ENCODE measurements around the gene ANKLE1. TPM values are rescaled to one million over a fixed set of nuclear protein-coding genes. Genes with fewer than 3 reads are reported as not detected.
A peak's percentile ranks its signal among the peaks of the same experiment; 100 is the strongest.

Gene ANKLE1
- total RNA-seq, 1 donor from 2014 or later, result 0.57 TPM

- Mint-ChIP-seq H3K9me3 (ENCODE audit: low read depth) (no peaks in the 10 kb centered on the region), H3K27ac (ENCODE audit: unreplicated experiment) (peak overlapping the region; percentile 10), H3K27me3 (ENCODE audit: low read depth) (no peaks in the 10 kb centered on the region), H3K4me1 (ENCODE audit: low read depth) (peaks cover 10% of the 10 kb centered on the region), H3K4me3 (ENCODE audit: unreplicated experiment) (no peak overlapping the region), H3K36me3 (ENCODE audit: low read depth) (peaks cover 9% of the 10 kb centered on the region)
- no peak for DNase-seq (ENCODE audit: low spot score)
- TF ChIP-seq CTCF (IDR thresholded peaks at IDR 0.05), result no peak
These were observed 40.2 kb downstream of the ANKLE1 start for GRCh38 chr19:17321655-17322489.

GRCh38 chr19:17322854-17323253 is 41.2 kb downstream of the ANKLE1 start:
- no peak for DNase-seq (ENCODE audit: low spot score)
- Mint-ChIP-seq H3K36me3 (ENCODE audit: low read depth) (peaks cover 8% of the 10 kb centered on the region), H3K4me1 (ENCODE audit: low read depth) (peaks cover 10% of the 10 kb centered on the region)

GRCh38 chr19:17323300-17323963 is 41.7 kb downstream of the ANKLE1 start:
- Mint-ChIP-seq H3K9me3 (ENCODE audit: low read depth) (no peaks in the 10 kb centered on the region), H3K4me3 (ENCODE audit: unreplicated experiment) (peak overlapping the region; percentile 22), H3K36me3 (ENCODE audit: low read depth) (peaks cover 7% of the 10 kb centered on the region), H3K27ac (ENCODE audit: unreplicated experiment) (no peak overlapping the region), H3K4me1 (ENCODE audit: low read depth) (peaks cover 10% of the 10 kb centered on the region), H3K27me3 (ENCODE audit: low read depth) (no peaks in the 10 kb centered on the region)
- no peak for DNase-seq (ENCODE audit: low spot score)
- no peak for TF ChIP-seq CTCF (IDR thresholded peaks at IDR 0.05)

More at GRCh38 chr19:17322854-17323253, 41.2 kb downstream of the ANKLE1 start:
- no peaks in the 10 kb centered on the region for H3K27me3 Mint-ChIP-seq (ENCODE audit: low read depth)
- no peaks in the 10 kb centered on the region for H3K9me3 Mint-ChIP-seq (ENCODE audit: low read depth)
- no peak overlapping the region for H3K4me3 Mint-ChIP-seq (ENCODE audit: unreplicated experiment)
- TF ChIP-seq CTCF (IDR thresholded peaks at IDR 0.05), result no peak
- no peak overlapping the region for H3K27ac Mint-ChIP-seq (ENCODE audit: unreplicated experiment)

- Mint-ChIP-seq H3K36me3 (ENCODE audit: low read depth) (peaks cover 7% of the 10 kb centered on the region), H3K4me3 (ENCODE audit: unreplicated experiment) (no peak overlapping the region), H3K27me3 (ENCODE audit: low read depth) (no peaks in the 10 kb centered on the region), H3K9me3 (ENCODE audit: low read depth) (no peaks in the 10 kb centered on the region), H3K4me1 (ENCODE audit: low read depth) (peaks cover 10% of the 10 kb centered on the region), H3K27ac (ENCODE audit: unreplicated experiment) (no peak overlapping the region)
- no peak for TF ChIP-seq CTCF (IDR thresholded peaks at IDR 0.05)
- DNase-seq (ENCODE audit: low spot score), result no peak
These were observed 42.2 kb downstream of the ANKLE1 start for GRCh38 chr19:17323964-17324332.

GRCh38 chr19:17324357-17325114 is 42.8 kb downstream of the ANKLE1 start:
- TF ChIP-seq CTCF (IDR thresholded peaks at IDR 0.05), result no peak

More at GRCh38 chr19:17324357-17325114, 42.8 kb downstream of the ANKLE1 start:
- Mint-ChIP-seq H3K27ac (ENCODE audit: unreplicated experiment) (no peak overlapping the region), H3K4me3 (ENCODE audit: unreplicated experiment) (no peak overlapping the region), H3K36me3 (ENCODE audit: low read depth) (peaks cover 7% of the 10 kb centered on the region), H3K4me1 (ENCODE audit: low read depth) (peaks cover 10% of the 10 kb centered on the region), H3K9me3 (ENCODE audit: low read depth) (no peaks in the 10 kb centered on the region), H3K27me3 (ENCODE audit: low read depth) (no peaks in the 10 kb centered on the region)
- DNase-seq (ENCODE audit: low spot score), result no peak

Measured in chondrocyte (in vitro differentiated cells).